ENCODE data around the gene GADL1.

DNA sequence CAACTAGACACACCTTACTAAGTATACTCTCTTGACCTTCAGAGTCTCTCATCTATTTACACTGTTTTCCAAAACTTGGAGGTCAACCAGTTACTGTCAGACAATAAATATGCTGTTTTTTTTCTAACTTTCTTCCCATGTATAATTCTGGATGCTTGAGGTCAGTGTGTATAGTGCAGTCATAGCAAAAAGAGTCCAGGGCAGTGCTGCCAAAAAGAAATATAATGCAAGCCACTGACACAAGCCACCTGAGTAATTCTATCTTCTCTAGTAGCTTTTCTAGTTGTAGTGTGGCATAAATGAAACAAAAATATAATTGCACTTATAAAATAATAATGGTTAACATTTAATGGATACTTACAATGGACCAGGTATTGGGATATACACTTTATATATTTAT is 21.6 kb downstream of the GADL1 start:
- TF ChIP-seq, protein P1, sequence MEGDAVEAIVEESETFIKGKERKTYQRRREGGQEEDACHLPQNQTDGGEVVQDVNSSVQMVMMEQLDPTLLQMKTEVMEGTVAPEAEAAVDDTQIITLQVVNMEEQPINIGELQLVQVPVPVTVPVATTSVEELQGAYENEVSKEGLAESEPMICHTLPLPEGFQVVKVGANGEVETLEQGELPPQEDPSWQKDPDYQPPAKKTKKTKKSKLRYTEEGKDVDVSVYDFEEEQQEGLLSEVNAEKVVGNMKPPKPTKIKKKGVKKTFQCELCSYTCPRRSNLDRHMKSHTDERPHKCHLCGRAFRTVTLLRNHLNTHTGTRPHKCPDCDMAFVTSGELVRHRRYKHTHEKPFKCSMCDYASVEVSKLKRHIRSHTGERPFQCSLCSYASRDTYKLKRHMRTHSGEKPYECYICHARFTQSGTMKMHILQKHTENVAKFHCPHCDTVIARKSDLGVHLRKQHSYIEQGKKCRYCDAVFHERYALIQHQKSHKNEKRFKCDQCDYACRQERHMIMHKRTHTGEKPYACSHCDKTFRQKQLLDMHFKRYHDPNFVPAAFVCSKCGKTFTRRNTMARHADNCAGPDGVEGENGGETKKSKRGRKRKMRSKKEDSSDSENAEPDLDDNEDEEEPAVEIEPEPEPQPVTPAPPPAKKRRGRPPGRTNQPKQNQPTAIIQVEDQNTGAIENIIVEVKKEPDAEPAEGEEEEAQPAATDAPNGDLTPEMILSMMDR (IDR thresholded peaks at IDR 0.05): no peak
- TF ChIP-seq POLR2A (IDR thresholded peaks at IDR 0.05): no peak
